Muscle of back (tissue), 11 donors: ENCODE results near the gene CBFB. TPM values are rescaled to one million over a fixed set of nuclear protein-coding genes. Genes with fewer than 3 reads are reported as not detected.
A peak's percentile ranks its signal among the peaks of the same experiment; 100 is the strongest.
"Not testable (repeated sequence)": the region's sequence is repeated elsewhere in the genome, so short reads cannot be mapped to it uniquely, and the experiment has no call there.

Experiments
- DNase-seq, 3 donors: peaks; one replicate each; pipeline versions ENCODE4 v3.0.0 to v3.0.0-alpha.2; 2013
- polyA plus RNA-seq, 10 donors: library from polyadenylated mRNA; unstranded; fragments of 120-200 nt; gene quantifications; one replicate each; pipeline ENCODE4 v1.2.1, GENCODE V29; 2013; ENCODE audit not compliant: insufficient read length in 10 of 10

CBFB gene
- polyA plus RNA-seq, 10 donors = 36.8 to 59.8 (median 40.7) TPM

- DNase-seq = not testable (repeated sequence)
Observed at GRCh38 chr16:67122799-67123198, 93.8 kb downstream of the CBFB start.

GRCh38 chr16:67128417-67128816 lies 99.5 kb downstream of the CBFB start:
- no peak for DNase-seq

GRCh38 chr16:67128887-67129286 lies 99.9 kb downstream of the CBFB start:
- no peak for DNase-seq

GRCh38 chr16:67129422-67129821 lies 100.5 kb downstream of the CBFB start:
- DNase-seq = no peak

- no peak for DNase-seq
Observed at GRCh38 chr16:67137605-67138004, 108.7 kb downstream of the CBFB start.

GRCh38 chr16:67141391-67141790 lies 112.4 kb downstream of the CBFB start:
- no peak for DNase-seq

- DNase-seq = no peak
Observed at GRCh38 chr16:67142342-67142741, 113.4 kb downstream of the CBFB start.

GRCh38 chr16:67144943-67145342 lies 116.0 kb downstream of the CBFB start:
- no peak for DNase-seq

GRCh38 chr16:67145746-67146145 lies 116.8 kb downstream of the CBFB start:
- DNase-seq = no peak

- DNase-seq = no peak
Observed at GRCh38 chr16:67146523-67147357, 117.8 kb downstream of the CBFB start.

GRCh38 chr16:67147437-67148140 lies 118.6 kb downstream of the CBFB start:
- no peak for DNase-seq

- DNase-seq = no peak
Observed at GRCh38 chr16:67148221-67148620, 119.3 kb downstream of the CBFB start.

- DNase-seq = peak in 1 of 3 donors; percentile 28
Observed at GRCh38 chr16:67148656-67149275, 119.8 kb downstream of the CBFB start.

- peak in 1 of 3 donors; percentile 40 for DNase-seq
Observed at GRCh38 chr16:67149276-67150046, 120.5 kb downstream of the CBFB start.

- DNase-seq = peak in 2 of 3 donors; percentile 88 to 94
Observed at GRCh38 chr16:67150047-67150832, 121.3 kb downstream of the CBFB start.

Other genes with a start within 250 kb of the CBFB start
- under 1 TPM in 2 of 10 donors, not detected in 8; 0.13 to 0.41 TPM for gene TERB1, start 227.6 kb upstream of the CBFB start, polyA plus RNA-seq
- gene NAE1, start 198.2 kb upstream of the CBFB start, polyA plus RNA-seq = 10 to 100 TPM; 36.1 to 56.3 (median 44.6) TPM
- not detected for gene CA7, start 184.7 kb upstream of the CBFB start, polyA plus RNA-seq
- gene PDP2, start 148.6 kb upstream of the CBFB start, polyA plus RNA-seq = 1 to 10 TPM; 2.1 to 3.8 (median 2.9) TPM
- under 1 TPM in 5 of 10 donors, not detected in 5; 0.07 to 0.31 (median 0.13) TPM for gene CDH16, start 110.3 kb upstream of the CBFB start, polyA plus RNA-seq
- gene RRAD, start 103.6 kb upstream of the CBFB start, polyA plus RNA-seq = 10 to 100 TPM in 1 of 10 donors, 1 to 10 TPM in 9; 2.6 to 13.1 (median 4.7) TPM
- gene CIAO2B, start 94.7 kb upstream of the CBFB start, polyA plus RNA-seq = 10 to 100 TPM; 71.1 to 99.3 (median 82.0) TPM
- gene CES2, start 93.6 kb upstream of the CBFB start, polyA plus RNA-seq = 10 to 100 TPM; 22.3 to 28.6 (median 26.0) TPM
- gene CES3, start 67.9 kb upstream of the CBFB start, polyA plus RNA-seq = under 1 TPM; 0.13 to 0.42 (median 0.30) TPM
- gene CES4A, start 40.6 kb upstream of the CBFB start, polyA plus RNA-seq = 1 to 10 TPM; 1.5 to 7.0 (median 2.9) TPM
- gene PHAF1, start 80.8 kb downstream of the CBFB start, polyA plus RNA-seq = 10 to 100 TPM; 15.6 to 20.5 (median 18.9) TPM
- 10 to 100 TPM in 8 of 10 donors, 1 to 10 TPM in 2; 8.1 to 16.6 (median 11.5) TPM for gene B3GNT9, start 121.8 kb downstream of the CBFB start, polyA plus RNA-seq
- 1 to 10 TPM; 2.4 to 8.4 (median 3.6) TPM for gene TRADD, start 130.8 kb downstream of the CBFB start, polyA plus RNA-seq
- 1 to 10 TPM in 9 of 10 donors, under 1 TPM in 1; 0.96 to 3.4 (median 2.3) TPM for gene FBXL8, start 130.8 kb downstream of the CBFB start, polyA plus RNA-seq
- gene HSF4, start 135.6 kb downstream of the CBFB start, polyA plus RNA-seq = 1 to 10 TPM; 1.5 to 8.6 (median 3.7) TPM
- 10 to 100 TPM; 14.6 to 36.6 (median 26.6) TPM for gene NOL3, start 141.4 kb downstream of the CBFB start, polyA plus RNA-seq
- gene MATCAP1, start 154.8 kb downstream of the CBFB start, polyA plus RNA-seq = 10 to 100 TPM; 12.5 to 26.5 (median 18.1) TPM
- 10 to 100 TPM in 5 of 10 donors, 1 to 10 TPM in 5; 7.6 to 13.9 (median 9.9) TPM for gene EXOC3L1, start 161.0 kb downstream of the CBFB start, polyA plus RNA-seq
- gene E2F4, start 163.0 kb downstream of the CBFB start, polyA plus RNA-seq = 10 to 100 TPM; 31.7 to 48.1 (median 41.0) TPM
- gene ELMO3, start 170.0 kb downstream of the CBFB start, polyA plus RNA-seq = 1 to 10 TPM in 6 of 10 donors, under 1 TPM in 4; 0.48 to 2.2 (median 1.2) TPM
- 10 to 100 TPM; 15.0 to 28.3 (median 19.5) TPM for gene TMEM208, start 198.0 kb downstream of the CBFB start, polyA plus RNA-seq
- 10 to 100 TPM; 15.8 to 28.2 (median 18.6) TPM for gene FHOD1, start 218.3 kb downstream of the CBFB start, polyA plus RNA-seq
- gene SLC9A5, start 219.8 kb downstream of the CBFB start, polyA plus RNA-seq = 1 to 10 TPM in 7 of 10 donors, under 1 TPM in 3; 0.72 to 1.6 (median 1.3) TPM